Brain pericyte (primary cell): ENCODE measurements around the gene CLCN7.
"Not testable (repeated sequence)": the region's sequence is repeated elsewhere in the genome, so short reads cannot be mapped to it uniquely, and the experiment has no call there.

ENCODE experiments used
- DNase-seq: peaks from one replicate; pipeline ENCODE4 v3.0.0-alpha.2; 2012; ENCODE audit warnings: low read depth, low spot score

Gene CLCN7

GRCh38 chr16:1488054-1488601 is 13.3 kb upstream of the CLCN7 start:
- no peak for DNase-seq

- no peak for DNase-seq
Measured at GRCh38 chr16:1487395-1488053, 12.7 kb upstream of the CLCN7 start.

GRCh38 chr16:1486551-1487390 is 11.9 kb upstream of the CLCN7 start:
- no peak for DNase-seq

- no peak for DNase-seq
Measured at GRCh38 chr16:1485847-1486496, 11.1 kb upstream of the CLCN7 start.

- DNase-seq, result no peak
Measured at GRCh38 chr16:1481906-1482835, 7.3 kb upstream of the CLCN7 start.

- not testable (repeated sequence) for DNase-seq
Measured at GRCh38 chr16:1478937-1479336, 4.1 kb upstream of the CLCN7 start.

GRCh38 chr16:1477033-1477432 is 2.2 kb upstream of the CLCN7 start:
- DNase-seq, result no peak

GRCh38 chr16:1475552-1476114 is 805 bp upstream of the CLCN7 start:
- DNase-seq, result no peak

GRCh38 chr16:1474082-1474795 is 589 bp downstream of the CLCN7 start:
- DNase-seq, result no peak

- no peak for DNase-seq
Measured at GRCh38 chr16:1472974-1473373, 1.9 kb downstream of the CLCN7 start.

- DNase-seq, result no peak
Measured at GRCh38 chr16:1471569-1472194, 3.1 kb downstream of the CLCN7 start.

GRCh38 chr16:1470481-1471251 is 4.2 kb downstream of the CLCN7 start:
- DNase-seq, result no peak

GRCh38 chr16:1469693-1470201 is 5.1 kb downstream of the CLCN7 start:
- no peak for DNase-seq

GRCh38 chr16:1469141-1469540 is 5.7 kb downstream of the CLCN7 start:
- DNase-seq, result not testable (repeated sequence)

GRCh38 chr16:1468426-1468810 is 6.4 kb downstream of the CLCN7 start:
- no peak for DNase-seq

- DNase-seq, result no peak
Measured at GRCh38 chr16:1466968-1467521, 7.8 kb downstream of the CLCN7 start.

GRCh38 chr16:1466054-1466453 is 8.8 kb downstream of the CLCN7 start:
- no peak for DNase-seq

- DNase-seq, result no peak
Measured at GRCh38 chr16:1465567-1465915, 9.3 kb downstream of the CLCN7 start.
